CD4-positive, alpha-beta T cell treated with Interleukin-21 for 1 hour (primary cell): ENCODE data around the gene ZNF480.
"Not testable (repeated sequence)": the region's sequence is repeated elsewhere in the genome, so short reads cannot be mapped to it uniquely, and the experiment has no call there.

Source experiments
- DNase-seq: peaks from one replicate; pipeline ENCODE4 v3.0.0-alpha.2; 2020

The ZNF480 gene

DNA sequence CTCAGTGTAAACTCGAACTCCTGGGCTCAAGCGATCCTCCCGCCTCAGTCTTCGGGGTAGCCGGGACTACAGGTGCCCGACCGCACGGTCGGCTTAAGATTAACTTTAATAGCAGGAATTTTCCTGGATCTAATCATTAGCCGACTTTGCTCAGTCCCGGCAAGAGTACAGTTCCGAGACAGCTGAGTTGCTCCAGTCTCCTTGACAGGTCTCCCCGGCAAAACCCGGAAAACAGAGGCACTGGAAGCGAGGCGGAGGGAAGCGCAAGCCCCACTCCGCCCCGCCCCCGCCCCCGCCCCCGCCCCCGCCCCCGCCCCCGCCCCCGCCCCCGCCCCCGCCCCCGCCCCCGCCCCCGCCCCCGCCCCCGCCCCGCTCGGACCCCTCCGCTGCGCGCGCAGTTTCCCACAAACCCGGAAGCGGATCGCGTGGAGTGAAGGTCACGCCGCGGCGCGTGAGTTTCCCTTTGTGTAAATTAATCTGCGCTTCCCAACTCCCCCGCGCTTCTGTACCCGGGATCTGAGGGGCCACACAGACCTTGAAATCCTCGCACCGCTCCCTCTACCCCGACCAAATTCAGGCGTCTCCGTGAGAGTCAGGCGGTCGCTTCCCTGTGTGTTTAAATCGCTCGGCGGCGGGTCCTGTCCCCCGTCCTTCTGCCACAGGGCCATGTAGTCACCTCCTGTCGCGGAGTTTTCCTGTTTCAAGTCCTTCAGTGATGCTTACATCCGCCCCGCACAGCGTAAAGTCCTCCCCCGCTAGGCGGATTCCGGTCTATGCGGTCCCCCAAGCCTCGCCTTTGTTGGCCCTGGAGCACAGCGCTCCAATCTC, at the start of gene ZNF480:
TSS of gene ZNF480 (plus strand) at position 397 of the 828 bp plus-strand sequence. CDS start 3,244 bp downstream, outside the sequence.
- peak; percentile 84 for DNase-seq

DNA sequence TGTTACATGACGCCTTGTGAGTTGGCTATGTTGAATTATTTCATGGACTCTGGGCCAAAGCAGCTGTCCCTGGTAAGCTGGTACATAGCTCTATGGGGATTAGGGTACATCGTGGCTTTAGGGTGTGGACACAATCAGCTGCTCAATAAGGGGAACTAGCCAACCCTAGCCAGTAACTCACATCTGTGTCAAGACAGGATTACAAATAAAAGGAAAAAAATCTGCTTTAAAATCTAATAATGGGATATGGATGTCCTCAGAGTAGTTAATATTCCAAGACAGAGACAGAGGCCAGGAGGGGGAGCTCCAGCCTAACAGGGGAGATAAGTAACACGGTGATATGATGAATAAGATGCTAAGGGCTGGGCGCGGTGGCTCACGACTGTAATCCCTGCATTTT, 48.7 kb upstream of the ZNF480 start:
- DNase-seq: peak; percentile 66

DNA sequence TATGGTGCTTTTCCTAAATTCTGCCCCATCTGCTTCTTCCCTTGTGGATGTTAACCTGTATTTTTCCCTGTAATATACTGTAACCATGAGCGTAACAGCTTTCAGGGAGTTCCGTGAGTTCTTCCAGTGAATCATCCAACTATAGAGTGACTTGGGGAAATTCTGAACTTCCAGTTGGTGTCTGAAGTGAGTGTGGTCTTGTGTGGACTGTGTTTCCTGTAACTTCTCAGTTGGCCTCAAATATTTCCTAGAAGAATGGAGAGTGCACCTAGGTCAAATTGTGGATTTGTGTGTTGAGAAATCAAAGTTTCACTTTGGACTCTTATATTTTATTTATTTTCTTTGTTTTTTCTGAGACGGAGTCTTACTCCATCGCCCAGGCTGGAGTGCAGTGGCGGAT, 38.5 kb upstream of the ZNF480 start:
- no peak for DNase-seq

DNA sequence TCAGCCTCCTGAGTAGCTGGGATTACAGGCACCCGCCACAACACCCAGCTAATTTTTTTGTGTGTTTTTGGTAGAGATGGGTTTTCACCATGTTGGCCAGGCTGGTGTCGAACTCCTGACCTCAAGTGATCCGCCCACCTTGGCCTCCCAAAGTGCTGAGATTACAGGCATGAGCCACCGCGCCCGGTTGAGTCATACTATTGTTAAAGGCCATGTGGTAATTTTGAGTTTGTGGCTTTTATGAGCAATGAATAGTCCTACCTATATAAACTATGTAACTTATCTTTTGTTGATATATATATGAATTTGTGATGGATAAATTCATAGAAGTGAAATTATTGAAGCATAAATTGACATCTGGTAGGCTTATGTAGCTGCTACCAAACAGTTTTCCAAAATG, 31.4 kb upstream of the ZNF480 start:
- not testable (repeated sequence) for DNase-seq

DNA sequence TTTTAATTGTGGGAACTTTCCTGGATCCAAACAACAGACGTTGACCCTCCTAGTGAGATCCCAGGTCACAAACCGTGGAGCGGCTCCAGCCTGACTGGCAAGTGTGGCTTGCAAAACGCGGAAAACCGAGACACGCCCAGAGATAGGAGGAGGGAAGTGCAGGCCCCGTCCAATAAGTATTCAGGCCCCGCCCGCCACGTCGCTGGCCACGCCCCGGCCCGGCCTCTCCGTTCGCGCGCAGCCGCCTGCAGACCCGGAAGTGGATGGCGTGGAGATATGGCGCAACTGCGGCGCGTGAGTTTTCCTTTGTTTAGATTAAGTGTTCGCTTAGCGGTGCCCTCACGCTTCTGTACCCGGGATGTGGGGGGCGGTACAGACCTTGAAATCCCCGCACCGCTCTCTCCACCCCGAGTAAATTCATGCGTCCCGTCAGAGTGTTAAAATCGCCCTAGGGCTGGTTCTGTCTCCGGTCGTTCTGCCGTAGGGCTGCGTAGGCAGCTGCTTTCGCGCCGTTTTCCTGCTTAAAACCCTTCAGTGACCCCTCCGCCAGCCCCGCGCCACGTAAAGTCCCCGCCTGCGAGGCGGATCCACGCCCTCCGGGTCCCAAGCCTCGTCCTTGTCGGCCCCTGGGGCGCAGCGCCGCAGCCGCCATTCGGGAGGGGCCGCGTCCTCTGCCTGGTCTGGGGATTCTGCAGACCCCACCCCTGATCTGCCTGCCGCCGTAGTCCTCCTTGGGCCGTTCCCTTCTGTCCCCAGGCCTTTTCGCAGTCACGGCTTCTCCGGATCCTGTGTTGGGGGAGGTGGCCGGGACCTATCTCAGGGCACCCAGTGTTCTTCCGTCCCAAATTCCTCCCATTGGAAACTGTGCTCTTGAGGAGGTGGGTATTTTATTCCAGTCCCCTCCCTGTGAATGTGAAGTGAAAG, 27.4 kb upstream of the ZNF480 start, which contains the start of gene ZNF766:
TSS of gene ZNF766 (plus strand) at position 250 of the 924 bp plus-strand sequence. CDS start at position 277, 27 bp downstream.
- peak; percentile 95 for DNase-seq

DNA sequence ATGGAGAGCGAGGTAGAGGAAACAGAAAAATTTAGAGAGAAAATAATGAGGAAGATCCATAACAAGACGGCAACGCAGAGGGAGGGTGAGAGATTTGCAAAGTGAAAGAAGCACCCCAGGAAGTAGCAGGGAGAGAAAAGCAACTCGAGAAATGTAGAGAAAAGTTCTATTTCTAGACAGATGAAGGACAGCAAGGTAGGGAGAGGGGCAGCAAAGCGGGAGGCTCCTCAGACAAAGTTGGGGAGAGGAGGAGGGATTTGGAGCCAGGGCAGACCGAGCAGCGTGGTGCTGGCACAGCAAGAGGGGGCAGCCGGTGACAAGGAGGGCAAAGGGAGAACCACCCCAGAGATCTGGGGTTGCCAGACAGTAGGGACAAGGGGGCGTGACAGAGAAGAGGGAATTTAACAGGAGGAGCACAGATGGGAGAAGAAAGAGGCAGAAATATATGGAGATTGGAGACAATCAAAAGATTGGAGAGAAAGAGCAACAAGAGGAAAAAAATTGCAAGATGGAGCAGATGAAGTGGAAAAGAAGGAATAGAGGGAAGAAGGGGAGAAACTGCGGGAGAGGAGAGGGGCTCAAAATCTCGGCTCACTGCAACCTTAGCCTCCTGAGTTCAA, 26.6 kb upstream of the ZNF480 start:
- DNase-seq: peak; percentile 3

DNA sequence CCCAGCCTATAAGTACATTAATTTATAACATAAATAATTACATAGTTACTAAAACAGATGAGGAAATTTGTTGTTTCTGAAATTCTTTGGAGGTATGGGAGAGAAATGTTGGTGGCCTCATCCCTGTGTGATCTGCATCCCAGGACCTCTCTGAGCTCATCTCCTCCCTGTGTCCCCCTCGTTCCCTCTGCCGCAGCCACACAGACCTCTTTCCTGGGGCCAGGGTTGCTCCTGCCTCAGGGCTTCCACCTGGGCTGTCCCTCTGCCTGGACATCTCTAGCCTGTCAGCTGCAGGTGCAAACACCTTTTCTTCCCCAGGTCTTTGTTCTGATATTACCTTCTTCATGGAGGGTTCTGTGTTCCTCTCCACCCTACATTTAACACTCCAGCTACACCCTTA, 23.7 kb upstream of the ZNF480 start:
- DNase-seq: no peak

DNA sequence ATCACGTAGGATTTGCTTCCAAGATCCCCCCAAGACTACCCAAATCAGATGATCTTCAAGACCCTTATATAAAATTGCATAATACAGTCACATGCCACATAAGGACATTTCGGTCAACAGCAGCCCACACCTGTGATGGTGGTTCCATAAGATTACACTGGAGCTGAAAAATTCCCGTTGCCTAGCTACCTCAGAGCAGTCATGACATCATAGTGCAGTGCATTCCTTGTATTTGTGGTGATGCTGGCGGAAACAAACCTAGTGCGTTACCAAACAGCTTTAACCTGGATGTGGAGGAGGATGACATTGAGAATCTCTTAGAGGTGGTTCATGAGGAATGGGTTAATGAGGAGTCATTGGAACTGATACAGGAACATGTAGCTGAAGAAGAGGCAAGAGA, 22.8 kb upstream of the ZNF480 start:
- no peak for DNase-seq

DNA sequence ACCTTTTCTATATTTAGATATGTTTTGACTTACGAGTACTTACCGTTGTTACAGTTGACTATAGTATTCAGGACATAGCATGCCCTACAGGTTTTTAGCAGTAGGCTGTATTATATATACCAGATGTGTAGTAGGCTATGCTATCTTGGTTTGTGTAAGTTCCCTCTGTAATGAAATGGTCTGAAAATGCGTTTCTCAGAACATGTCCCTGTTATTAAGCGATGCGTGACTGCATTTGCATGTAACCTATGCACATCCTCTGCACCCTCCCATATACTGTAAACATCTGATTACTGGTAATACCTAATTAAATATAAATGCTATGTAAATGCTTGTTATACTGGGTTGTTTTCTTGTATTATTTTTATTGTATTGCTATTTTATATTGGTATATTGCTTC, 21.0 kb upstream of the ZNF480 start:
- DNase-seq: no peak

DNA sequence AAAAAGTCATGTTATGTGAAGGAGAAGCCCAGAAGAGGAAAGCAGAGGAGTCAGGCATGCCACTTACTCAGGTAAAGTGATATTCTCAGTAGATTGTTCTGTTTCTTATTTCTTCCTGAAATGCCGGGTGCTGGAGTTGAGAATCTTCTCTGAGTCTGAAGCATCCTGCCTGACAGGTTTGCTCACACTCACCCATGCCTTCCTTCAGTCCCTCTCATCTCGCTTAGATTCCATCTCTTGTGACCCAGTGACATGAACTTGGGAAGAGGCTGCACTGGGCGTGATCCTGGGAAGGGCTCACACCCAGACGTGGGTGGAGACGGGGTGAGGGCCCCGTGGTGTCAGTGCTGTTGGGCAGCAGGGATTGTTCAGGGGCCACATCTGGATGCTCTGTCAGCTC, 19.5 kb upstream of the ZNF480 start:
- no peak for DNase-seq

DNA sequence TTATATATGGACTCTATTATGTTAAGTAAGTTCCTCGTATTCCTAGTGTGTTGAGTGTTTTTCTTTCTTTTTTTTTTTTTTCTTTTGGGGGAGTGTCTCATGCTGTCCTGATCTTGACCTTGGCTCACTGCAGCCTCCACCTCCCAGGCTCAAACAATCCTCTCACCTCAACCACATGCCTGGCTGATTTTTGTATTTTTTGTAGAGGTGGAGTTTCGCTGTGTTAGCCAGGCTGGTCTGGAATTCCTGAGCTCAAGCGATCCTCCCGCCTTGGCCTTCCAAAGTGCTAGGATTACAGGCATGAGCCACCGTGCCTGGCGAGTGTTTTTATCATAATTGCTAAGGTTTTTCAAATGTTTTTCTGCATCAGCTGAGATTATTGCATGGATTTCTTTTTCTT, 10.7 kb upstream of the ZNF480 start:
- no peak for DNase-seq

DNA sequence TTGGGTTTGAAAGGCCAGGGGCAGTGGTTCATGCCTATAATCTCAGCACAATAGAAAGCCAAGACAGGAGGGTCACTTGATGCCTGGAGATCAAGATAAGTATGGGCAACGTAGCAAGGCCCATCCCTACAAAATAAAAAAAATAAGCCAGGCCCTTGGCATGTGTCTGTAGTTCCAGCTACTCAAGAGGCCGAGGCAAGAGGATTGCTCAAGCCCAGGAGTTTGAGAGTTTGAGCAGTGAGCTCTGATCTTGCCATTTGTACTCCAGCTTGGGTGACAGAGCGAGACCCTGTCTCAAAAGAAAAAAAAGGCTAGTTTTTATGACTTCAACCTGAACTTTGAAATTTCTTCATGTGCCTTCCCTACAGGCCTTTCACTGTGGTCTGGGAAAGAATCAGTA, 5.2 kb upstream of the ZNF480 start:
- no peak for DNase-seq

DNA sequence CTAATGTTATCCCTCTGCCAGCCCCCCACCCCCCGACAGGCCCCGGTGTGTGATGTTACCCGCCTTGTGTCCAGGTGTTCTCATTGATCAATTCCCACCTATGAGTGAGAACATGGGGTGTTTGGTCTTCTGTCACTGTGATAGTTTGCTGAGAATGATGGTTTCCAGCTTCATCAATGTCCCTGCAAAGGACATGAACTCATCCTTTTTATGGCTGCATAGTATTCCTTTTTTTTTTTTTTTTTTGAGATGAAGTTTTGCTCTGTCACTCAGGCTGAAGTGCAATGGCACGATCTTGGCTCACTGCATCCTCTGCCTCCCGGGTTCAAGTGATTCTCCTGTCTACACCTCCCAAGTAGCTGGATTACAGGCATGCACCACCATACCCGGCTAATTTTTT, 4.0 kb upstream of the ZNF480 start:
- not testable (repeated sequence) for DNase-seq

DNA sequence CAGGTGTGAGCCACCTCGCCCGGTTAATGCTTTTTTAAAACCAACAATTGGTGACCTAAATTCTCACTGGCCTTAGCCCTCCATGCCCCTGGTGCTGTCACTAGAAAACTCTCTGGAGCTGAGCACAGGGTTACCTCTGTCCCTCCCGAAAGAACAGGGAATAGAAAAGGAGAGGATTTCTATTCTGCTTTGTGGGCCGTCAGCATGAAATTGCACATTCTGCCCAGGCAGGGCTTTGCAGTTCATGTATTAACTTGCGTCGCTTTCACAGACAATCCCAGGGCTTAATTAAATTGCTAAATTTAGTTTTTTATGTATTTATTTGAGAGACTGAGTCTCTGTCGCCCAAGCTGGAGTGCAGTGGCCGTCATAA, 583 bp upstream of the ZNF480 start:
- no peak for DNase-seq

DNA sequence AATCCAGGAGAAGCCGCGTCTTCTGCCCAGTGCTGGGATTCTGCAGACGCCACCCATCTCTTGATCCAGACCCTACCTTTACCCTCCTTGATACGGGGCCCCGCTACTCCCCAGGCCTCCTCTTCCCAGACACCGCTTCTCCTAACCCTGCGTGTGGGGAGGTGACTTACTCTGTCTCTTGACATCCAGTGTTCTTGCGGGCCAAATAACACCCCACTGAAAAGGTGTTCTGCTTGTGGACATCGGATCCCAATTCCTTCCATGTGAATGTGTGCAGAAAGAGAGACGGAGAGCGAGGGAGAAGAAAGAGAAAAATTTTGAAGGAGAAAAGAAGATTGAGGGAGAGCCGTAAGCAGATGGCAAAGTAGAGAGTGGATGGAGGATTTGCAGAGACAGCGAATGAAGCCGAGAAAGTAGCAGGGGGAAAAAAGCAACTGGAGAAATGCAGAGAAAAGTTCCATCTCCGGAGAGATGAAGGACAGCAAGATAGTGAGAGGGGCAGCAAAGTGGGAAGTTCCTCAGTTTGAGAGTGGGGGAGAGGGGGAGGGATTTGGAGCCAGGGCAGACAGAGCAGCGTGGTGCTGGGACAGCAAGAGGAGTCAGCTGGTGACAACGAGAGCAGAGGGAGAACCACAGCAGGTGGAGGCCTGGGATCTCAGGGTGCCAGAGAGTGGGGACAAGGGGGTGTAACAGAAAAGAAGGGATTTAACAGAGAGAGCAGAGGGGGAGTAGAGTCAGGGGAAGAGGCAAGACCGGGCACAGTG, 814 bp downstream of the ZNF480 start:
- no peak for DNase-seq

DNA sequence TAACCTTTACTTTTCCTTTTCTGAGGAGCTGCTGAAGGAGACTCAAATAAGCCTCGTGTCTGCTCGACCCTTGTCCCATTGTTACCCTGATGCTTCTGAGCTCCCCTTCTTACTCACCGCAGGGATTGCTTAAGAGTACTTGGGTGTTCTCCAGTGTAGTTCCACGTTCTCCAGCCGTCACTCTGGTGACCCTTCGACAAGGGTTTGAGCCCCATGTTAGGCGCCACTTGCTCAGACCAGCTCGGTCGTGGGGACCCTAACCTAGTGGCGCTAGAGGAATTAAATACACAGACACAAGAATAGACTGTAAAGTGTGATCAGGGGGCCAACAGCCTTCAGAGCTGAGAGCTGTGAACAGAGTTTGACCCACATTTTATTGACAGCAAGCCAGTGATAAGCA, 10.3 kb downstream of the ZNF480 start:
- peak; percentile 17 for DNase-seq

DNA sequence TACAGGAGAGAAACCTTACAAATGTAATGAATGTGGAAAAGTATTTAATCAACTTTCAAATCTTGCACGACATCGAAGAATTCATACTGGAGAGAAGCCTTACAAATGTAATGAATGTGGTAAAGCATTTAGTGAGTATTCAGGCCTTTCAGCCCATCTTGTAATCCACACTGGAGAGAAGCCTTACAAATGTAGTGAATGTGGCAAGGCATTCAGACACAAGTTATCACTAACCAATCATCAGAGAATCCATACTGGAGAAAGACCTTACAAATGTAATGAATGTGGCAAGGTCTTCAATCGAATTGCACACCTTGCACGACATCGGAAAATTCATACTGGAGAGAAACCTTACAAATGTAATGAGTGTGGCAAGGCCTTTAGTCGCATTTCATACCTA, 25.5 kb downstream of the ZNF480 start:
- DNase-seq: no peak

DNA sequence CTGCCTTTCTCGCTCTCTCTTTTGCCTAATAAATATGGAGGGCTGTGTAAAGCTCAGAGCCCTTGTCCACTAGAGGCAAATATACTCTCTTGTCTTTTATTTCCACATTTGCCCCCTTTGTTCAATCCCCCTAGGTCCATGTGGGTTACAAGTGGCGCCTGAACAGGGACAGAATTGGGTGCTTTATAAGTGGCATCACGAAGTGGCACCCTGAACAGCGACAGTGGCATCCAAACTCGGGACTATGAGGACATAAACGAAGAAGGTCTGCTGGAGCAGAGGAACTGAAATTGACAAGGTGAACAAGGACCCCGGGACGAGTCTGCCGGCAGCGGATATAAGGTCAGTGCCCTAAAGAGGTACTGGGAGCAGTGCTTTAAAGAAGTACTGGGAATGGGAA, 34.8 kb downstream of the ZNF480 start:
- DNase-seq: peak; percentile 3

DNA sequence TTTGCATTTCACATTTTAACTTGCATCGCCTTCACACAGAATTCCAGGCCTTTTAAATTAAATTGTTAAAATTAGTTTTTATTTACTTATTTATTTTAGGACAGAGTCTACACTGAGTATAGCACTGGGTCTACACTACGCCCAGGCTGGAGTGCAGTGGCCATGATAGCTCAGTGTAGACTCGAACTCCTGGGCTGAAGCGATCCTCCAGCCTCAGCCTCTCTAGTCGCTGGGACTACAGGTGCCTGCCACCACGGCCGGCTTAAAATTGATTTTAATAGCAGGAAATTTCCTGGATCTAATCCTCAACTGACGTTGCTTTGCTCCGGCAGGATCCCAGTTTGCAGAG, 38.8 kb downstream of the ZNF480 start:
- no peak for DNase-seq

DNA sequence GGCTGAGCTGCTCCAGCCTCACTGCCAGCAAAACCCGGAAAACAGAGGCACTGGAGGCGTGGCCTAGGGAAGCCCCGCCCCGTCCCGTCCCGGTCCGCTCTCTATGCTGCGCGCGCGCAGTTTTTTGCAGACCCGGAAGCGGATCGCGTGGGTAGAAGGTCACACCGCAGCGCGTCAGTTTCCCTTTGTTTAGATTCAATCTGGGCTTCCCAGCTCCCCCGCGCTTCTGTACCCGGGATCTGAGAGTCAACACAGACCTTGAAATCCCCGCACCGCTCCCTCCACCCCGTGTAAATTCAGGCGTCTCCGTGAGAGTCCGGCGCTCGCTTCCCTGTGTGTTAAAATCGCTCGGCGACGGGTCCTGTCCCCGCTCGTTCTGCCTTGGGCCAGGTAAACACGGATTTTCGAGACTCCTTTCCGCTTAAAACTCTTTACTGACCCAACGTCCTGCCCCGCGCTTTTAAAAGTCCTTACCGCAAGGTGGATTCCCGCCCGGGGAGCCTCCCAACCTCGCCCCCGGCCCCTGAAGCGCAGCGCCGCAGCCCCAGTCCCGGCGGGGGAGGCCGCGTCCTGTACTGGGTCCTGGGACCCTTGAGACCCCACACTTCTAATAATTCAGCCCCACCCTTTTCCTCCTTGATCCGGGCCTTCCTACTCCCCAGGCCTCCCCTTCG, 39.3 kb downstream of the ZNF480 start, which contains the start of gene ZNF610:
TSS of gene ZNF610 (plus strand) at position 127 of the 674 bp plus-strand sequence. CDS start 12,930 bp downstream, outside the sequence.
- DNase-seq: peak; percentile 86

DNA sequence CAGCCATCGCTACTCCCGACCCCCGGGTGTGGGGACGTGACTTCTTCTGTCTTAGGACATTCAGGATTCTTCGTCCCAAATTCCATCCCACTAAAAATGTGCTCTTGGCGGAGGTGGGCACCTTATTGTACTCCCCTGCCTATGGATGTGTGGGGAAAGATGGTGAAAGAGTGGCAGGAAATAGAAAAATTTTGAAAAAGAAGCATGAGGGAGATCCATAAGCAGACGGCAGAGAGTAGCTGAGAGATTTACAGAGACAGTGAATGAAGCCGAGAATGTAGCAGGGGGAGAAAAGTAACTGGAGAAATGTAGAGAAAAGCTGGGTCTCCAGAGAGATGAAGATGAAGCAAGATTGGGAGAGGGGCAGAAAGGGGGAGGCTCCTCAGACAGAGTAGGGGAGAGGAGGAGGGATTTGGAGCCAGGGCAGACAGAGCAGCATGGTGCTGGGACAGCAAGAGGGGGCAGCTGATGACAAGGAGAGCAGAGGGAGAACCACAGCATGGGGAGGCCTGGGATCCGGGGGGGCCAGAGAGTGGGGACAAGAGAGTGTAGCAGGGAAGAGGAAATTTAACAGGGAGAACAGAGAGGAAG, 39.9 kb downstream of the ZNF480 start:
- DNase-seq: no peak

DNA sequence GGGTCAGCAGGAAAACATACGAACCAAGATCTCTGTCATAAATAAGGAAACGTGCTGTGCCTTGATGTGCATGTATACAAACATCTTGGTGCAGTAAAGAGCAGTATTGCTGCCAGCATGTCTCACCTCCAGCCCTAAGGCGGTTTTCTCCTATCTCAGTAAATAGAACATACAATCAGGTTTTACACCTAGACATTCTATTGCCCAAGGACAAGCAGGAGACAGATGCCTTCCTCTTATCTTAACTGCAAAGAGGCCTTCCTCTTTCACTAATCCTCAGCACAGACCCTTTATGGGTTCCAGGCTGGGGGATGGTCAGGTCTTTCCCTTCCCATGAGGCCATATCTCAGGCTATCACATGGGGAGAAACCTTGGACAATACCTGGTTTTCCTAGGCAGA, 42.1 kb downstream of the ZNF480 start:
- DNase-seq: not testable (repeated sequence)
